SK-N-SH treated with all-trans-retinoic acid at 6 μM for 48 hours (cell line): Measurements from ENCODE around the gene DYNLT1.
"Not testable (repeated sequence)": the region's sequence is repeated elsewhere in the genome, so short reads cannot be mapped to it uniquely, and the experiment has no call there.

Source experiments
- ATAC-seq: fragments of 200-7000 bp; cut with Tn5 transposase; 3 replicates; pipeline ENCODE4 v1.9.1; 2020; ENCODE audit warnings: mild to moderate bottlenecking, moderate library complexity
- ARNTL ChIP-seq: fragments of 450-650 bp; formaldehyde crosslinking; IDR thresholded peaks from 2 replicates; pipeline ENCODE4 v1.5.0; 2020; ENCODE audit warnings: low read depth, mild to moderate bottlenecking, moderate library complexity, borderline replicate concordance
- BACH2 ChIP-seq: fragments of 250-450 bp; sonication (Bioruptor Pico); IDR thresholded peaks from 2 replicates; pipeline ENCODE4 v1.9.0; 2021; ENCODE audit warnings: mild to moderate bottlenecking, borderline replicate concordance
- CREB5 ChIP-seq: fragments of 250-450 bp; sonication (Bioruptor Pico); IDR thresholded peaks from 2 replicates; pipeline ENCODE4 v1.5.1; 2020; ENCODE audit warnings: low read depth, mild to moderate bottlenecking, moderate library complexity
- CSDC2 ChIP-seq: fragments of 250-450 bp; sonication (Bioruptor Pico); IDR thresholded peaks from 2 replicates; pipeline ENCODE4 v1.5.0; 2020; ENCODE audit warnings: mild to moderate bottlenecking, moderate library complexity
- CSRNP3 ChIP-seq: fragments of 250-450 bp; sonication (Bioruptor Pico); IDR thresholded peaks from 2 replicates; pipeline ENCODE4 v1.5.1; 2021; ENCODE audit warnings: mild to moderate bottlenecking, moderate library complexity
- ESRRG ChIP-seq: fragments of 250-450 bp; sonication (Bioruptor Pico); IDR thresholded peaks from 2 replicates; pipeline ENCODE4 v1.6.1; 2021; ENCODE audit warnings: mild to moderate bottlenecking
- GLIS3 ChIP-seq: fragments of 250-450 bp; sonication (Bioruptor Pico); IDR thresholded peaks from 2 replicates; pipeline ENCODE4 v1.5.0; 2020; ENCODE audit warnings: mild to moderate bottlenecking, moderate library complexity
- ISL1 ChIP-seq: fragments of 250-450 bp; sonication (Bioruptor Pico); IDR thresholded peaks from 2 replicates; pipeline ENCODE4 v2.1.2; 2022; ENCODE audit warnings: mild to moderate bottlenecking, moderate library complexity
- OSR1 ChIP-seq: fragments of 250-450 bp; sonication (Bioruptor Pico); IDR thresholded peaks from 2 replicates; pipeline ENCODE4 v1.8.0; 2022; ENCODE audit warnings: moderate library complexity, mild to moderate bottlenecking, inconsistent platforms
- PATZ1 ChIP-seq: fragments of 250-450 bp; sonication (Bioruptor Pico); IDR thresholded peaks from 2 replicates; pipeline ENCODE4 v1.8.0; 2020; ENCODE audit warnings: mild to moderate bottlenecking, moderate library complexity, borderline replicate concordance
- POU6F1 ChIP-seq: fragments of 250-450 bp; sonication (Bioruptor Pico); IDR thresholded peaks from 2 replicates; pipeline ENCODE4 v1.8.0; 2021; ENCODE audit warnings: low read depth, mild to moderate bottlenecking, moderate library complexity, borderline replicate concordance
- PPARA ChIP-seq: fragments of 250-450 bp; sonication (Bioruptor Pico); IDR thresholded peaks from 2 replicates; pipeline ENCODE4 v1.5.0; 2020; ENCODE audit warnings: mild to moderate bottlenecking, borderline replicate concordance
- SNAI2 ChIP-seq: fragments of 250-450 bp; sonication (Bioruptor Pico); IDR thresholded peaks from 2 replicates; pipeline ENCODE4 v1.5.0; 2020; ENCODE audit warnings: mild to moderate bottlenecking, moderate library complexity
- TCF4 ChIP-seq: fragments of 250-450 bp; sonication (Bioruptor Pico); IDR thresholded peaks from 2 replicates; pipeline ENCODE4 v1.8.0; 2021; ENCODE audit warnings: mild to moderate bottlenecking, moderate library complexity, borderline replicate concordance
- TOX ChIP-seq: fragments of 250-450 bp; sonication (Bioruptor Pico); IDR thresholded peaks from 2 replicates; pipeline ENCODE4 v1.8.0; 2021; ENCODE audit warnings: mild to moderate bottlenecking, moderate library complexity, borderline replicate concordance
- TSHZ2 ChIP-seq: fragments of 250-450 bp; sonication (Bioruptor Pico); IDR thresholded peaks from 2 replicates; pipeline ENCODE4 v1.5.0; 2020; ENCODE audit warnings: mild to moderate bottlenecking, moderate library complexity
- ZFP3 ChIP-seq: fragments of 250-450 bp; sonication (Bioruptor Pico); IDR thresholded peaks from 2 replicates; pipeline ENCODE4 v1.5.0; 2020; ENCODE audit warnings: mild to moderate bottlenecking, moderate library complexity
- ZNF565 ChIP-seq: fragments of 450-650 bp; formaldehyde crosslinking; conservative IDR thresholded peaks from 2 replicates; pipeline ENCODE4 v1.5.0; 2020; ENCODE audit warnings: low read depth, mild to moderate bottlenecking, moderate library complexity
- ZNF70 ChIP-seq: fragments of 450-650 bp; formaldehyde crosslinking; IDR thresholded peaks from 2 replicates; pipeline ENCODE4 v1.5.0; 2020; ENCODE audit warnings: mild to moderate bottlenecking, moderate library complexity
- ZNF8 ChIP-seq: fragments of 450-650 bp; formaldehyde crosslinking; IDR thresholded peaks from 2 replicates; pipeline ENCODE4 v1.5.0; 2020; ENCODE audit warnings: mild to moderate bottlenecking, moderate library complexity

Gene DYNLT1

GRCh38 chr6:158633127-158633526 lies 11.4 kb downstream of the DYNLT1 start:
- no peak for TF ChIP-seq ZFP3
- no peak for TF ChIP-seq ZNF70 (CRISPR knock-in tag)
- no peak for ATAC-seq

GRCh38 chr6:158632538-158633119 lies 11.9 kb downstream of the DYNLT1 start:
- TF ChIP-seq OSR1 (CRISPR knock-in tag) = 0 out of 2 replicates have a peak, but pooled peaks have one; percentile 57
- not testable (repeated sequence) for ATAC-seq

GRCh38 chr6:158631678-158632537 lies 12.6 kb downstream of the DYNLT1 start:
- ATAC-seq = peak; percentile 91
- TF ChIP-seq ZFP3 (no peak), TOX (CRISPR knock-in tag) (no peak), POU6F1 (CRISPR knock-in tag) (no peak), CSRNP3 (no peak), OSR1 (CRISPR knock-in tag) (no peak), GLIS3 (no peak), ISL1 (CRISPR knock-in tag) (no peak), ZNF70 (CRISPR knock-in tag) (no peak), BACH2 (no peak), CSDC2 (no peak), SNAI2 (CRISPR knock-in tag) (no peak), CREB5 (CRISPR knock-in tag) (no peak), ARNTL (CRISPR knock-in tag) (no peak), ESRRG (CRISPR knock-in tag) (no peak), TCF4 (no peak), TSHZ2 (CRISPR knock-in tag) (no peak), PPARA (CRISPR knock-in tag) (no peak), PATZ1 (no peak), ZNF8 (no peak), ZNF565 (CRISPR knock-in tag) (no peak)
